Stimulated activated naive B cell treated with anti-CD40 and anti-IgM and Interleukin-4, amounts not matched to agents 10 μg/mL and 1 μg/mL and 100 μg/mL, for 72 hours (primary cell): ENCODE measurements around the gene HIGD1A.
A peak's percentile ranks its signal among the peaks of the same experiment; 100 is the strongest.

Experiments
- ATAC-seq, 2 donors: fragments of 150-1000 bp; cut with Tn5 transposase; replicated peaks; 2 replicates each; pipeline ENCODE4 v1.10.0; 2021; ENCODE audit warnings: moderate library complexity in 1 of 2
- DNase-seq: peaks from one replicate; pipeline ENCODE4 v3.0.0; 2021
- H3K27ac Mint-ChIP-seq: one replicate; pipeline ENCODE4 v1.8.0; 2022; ENCODE audit warnings: mild to moderate bottlenecking, mixed read lengths
- H3K27me3 Mint-ChIP-seq, 2 donors: one replicate each; pipeline ENCODE4 v1.8.0; 2022; ENCODE audit warnings: mixed read lengths in 2 of 2
- H3K36me3 Mint-ChIP-seq, 2 donors: one replicate each; pipeline ENCODE4 v1.8.0; 2022; ENCODE audit warnings: mixed read lengths in 2 of 2, mild to moderate bottlenecking in 1 of 2
- H3K4me1 Mint-ChIP-seq, 2 donors: one replicate each; pipeline ENCODE4 v1.8.0; 2022; ENCODE audit warnings: mixed read lengths in 2 of 2, mild to moderate bottlenecking in 1 of 2
- H3K4me3 Mint-ChIP-seq, 2 donors: one replicate each; pipeline ENCODE4 v1.8.0; 2022; ENCODE audit warnings: mild to moderate bottlenecking in 2 of 2, mixed read lengths in 2 of 2, moderate library complexity in 1 of 2
- H3K9me3 Mint-ChIP-seq, 2 donors: one replicate each; pipeline ENCODE4 v1.8.0; 2022; ENCODE audit warnings: mixed read lengths in 2 of 2, mild to moderate bottlenecking in 1 of 2

HIGD1A gene

DNA sequence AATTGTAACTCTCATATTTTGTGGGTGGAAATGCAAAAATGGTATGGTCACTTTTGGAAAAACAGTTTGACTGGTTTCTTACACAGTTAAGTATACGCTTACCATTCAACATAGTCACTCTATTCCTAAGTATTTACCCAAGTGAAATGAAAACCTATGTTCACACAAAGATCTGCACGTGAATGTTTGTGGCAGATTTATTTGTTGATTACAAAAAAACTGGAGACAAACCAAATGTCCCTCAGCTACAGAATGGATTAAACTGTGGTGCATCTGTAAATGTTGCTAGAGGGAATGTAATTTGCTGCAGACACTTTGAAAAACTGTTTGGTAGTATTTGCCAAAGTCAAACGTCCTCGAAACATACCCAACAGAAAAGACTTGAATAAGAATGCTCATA lies 34.3 kb upstream of the HIGD1A start:
- Mint-ChIP-seq H3K27ac (no peak overlapping the region), H3K9me3 (no peaks in the 10 kb centered on the region), H3K4me1 (peaks cover 4 to 16% of the 10 kb centered on the region in 2 donors), H3K36me3 (no peaks in the 10 kb centered on the region), H3K27me3 (peaks cover 5 to 6% of the 10 kb centered on the region in 2 donors), H3K4me3 (no peak overlapping the region)
- DNase-seq (no peak), ATAC-seq (no peak)

DNA sequence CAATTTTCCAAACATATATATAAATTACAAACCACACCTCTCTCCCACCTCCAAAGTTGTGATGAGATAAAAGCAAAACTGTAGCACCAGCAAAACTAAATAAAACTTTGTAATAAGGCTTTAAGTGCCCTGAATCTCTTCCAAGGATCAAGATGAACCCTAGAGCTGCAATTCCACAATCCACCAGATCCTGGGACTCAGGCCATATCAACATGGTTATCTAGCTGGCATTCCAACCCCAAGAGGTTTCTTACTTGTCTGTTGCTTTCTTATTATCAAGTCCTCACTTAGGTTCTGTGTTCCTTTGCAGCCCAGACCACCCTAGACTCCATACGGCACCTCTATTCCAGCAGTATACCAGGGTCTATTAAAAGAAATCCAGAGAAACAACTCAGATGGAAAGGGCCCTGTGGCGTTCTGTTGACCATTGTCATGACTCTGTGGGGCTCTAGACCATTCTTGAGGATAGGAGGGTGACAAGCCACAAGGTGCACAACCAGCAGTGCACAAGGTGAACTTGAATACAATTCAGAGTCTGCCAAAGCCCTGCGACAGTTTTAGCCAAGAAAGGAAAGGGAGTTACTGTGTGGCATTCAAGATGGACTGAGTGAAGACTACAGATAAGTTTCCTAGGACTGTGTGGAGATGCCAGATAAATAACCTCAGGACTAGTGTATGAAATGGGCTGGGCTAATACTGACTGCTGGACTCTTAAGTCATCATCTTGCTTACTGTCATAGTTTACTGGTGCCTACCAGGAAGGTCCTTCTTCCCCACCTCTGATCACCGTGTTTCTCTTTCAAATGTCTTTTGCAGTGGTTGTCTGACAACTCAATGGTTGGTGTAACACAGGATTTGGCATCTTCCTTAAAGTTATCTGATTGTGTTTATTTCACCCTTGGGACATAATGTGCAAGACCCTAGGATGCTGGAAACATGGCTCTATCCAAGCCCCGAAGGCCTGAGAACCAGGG lies 32.1 kb upstream of the HIGD1A start:
- no peaks in the 10 kb centered on the region for H3K36me3 Mint-ChIP-seq
- H3K9me3 Mint-ChIP-seq: no peaks in the 10 kb centered on the region
- H3K4me3 Mint-ChIP-seq: no peak overlapping the region
- no peak overlapping the region for H3K27ac Mint-ChIP-seq
- ATAC-seq (no peak), DNase-seq (no peak)
- H3K4me1 Mint-ChIP-seq: peaks cover 4 to 15% of the 10 kb centered on the region in 2 donors
- H3K27me3 Mint-ChIP-seq: peaks cover 5 to 6% of the 10 kb centered on the region in 2 donors

DNA sequence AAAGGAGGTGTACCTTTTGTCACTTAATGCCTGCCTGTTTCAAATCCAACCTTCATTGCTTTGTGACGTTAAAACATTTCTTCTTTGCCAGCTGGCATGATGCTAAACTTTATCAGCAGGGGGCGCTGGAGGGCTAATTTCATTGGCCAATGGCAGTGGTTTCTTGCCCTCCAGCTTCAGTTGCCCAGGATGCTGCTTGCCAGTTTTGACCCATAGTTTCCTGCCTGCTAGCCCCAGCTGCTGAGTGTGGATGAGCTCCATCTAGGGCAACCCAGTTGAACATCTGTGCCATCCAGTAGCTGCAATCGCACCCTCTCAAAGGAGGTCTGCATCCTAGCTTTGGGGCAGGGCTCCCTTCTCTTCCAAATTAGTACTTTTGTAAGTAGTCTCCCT lies 27.0 kb upstream of the HIGD1A start:
- Mint-ChIP-seq H3K9me3 (no peaks in the 10 kb centered on the region), H3K27ac (no peak overlapping the region), H3K27me3 (peaks cover 14 to 17% of the 10 kb centered on the region in 2 donors), H3K36me3 (no peaks in the 10 kb centered on the region), H3K4me3 (no peak overlapping the region), H3K4me1 (peaks cover 0 to 10% of the 10 kb centered on the region in 2 donors)
- peak; percentile 67 for DNase-seq
- ATAC-seq: peak; percentile 88 to 93

DNA sequence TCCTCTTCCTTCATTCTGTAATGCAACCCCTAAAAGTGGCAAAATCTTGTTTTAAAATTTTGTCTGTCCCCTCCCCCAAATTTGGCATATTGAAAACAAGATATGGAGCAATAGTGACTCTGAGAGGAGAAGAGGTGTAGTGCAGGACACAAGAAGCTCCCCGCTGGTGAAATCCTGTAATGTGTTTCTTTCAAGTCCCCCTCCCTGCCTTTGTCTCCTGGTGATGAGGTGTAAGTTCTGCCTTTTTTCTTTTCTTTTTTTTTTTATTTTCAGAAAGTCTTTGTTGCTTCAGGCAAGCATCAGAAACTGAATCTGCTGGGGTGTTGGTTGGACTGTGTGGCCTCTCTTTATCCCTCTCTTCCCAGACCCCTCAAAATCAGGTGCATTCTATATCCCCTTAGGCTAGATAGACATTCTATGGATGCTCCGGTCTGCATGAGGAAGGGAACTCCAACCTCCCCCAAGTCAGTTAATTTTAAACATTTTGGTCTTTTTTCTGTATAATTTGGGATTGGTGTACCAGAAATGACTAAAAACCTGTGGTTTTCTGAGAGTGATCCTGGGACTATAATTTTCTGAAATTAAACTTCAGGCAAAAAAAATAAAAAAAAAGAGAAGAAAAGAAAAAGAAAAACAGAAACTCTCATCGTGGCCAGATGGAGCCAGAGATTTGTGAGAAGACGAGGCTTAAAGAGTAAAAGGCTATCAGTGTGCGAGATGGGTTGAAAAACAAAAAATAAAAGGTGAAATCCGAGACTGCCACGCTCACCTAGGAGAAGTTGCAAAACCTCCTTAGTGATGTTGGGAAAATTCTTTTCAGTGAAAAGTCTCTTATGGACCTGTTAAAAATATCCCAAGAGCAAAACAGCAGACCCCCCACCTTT lies 26.4 kb upstream of the HIGD1A start:
- no peak for ATAC-seq
- Mint-ChIP-seq H3K9me3 (no peaks in the 10 kb centered on the region), H3K27ac (no peak overlapping the region)

DNA sequence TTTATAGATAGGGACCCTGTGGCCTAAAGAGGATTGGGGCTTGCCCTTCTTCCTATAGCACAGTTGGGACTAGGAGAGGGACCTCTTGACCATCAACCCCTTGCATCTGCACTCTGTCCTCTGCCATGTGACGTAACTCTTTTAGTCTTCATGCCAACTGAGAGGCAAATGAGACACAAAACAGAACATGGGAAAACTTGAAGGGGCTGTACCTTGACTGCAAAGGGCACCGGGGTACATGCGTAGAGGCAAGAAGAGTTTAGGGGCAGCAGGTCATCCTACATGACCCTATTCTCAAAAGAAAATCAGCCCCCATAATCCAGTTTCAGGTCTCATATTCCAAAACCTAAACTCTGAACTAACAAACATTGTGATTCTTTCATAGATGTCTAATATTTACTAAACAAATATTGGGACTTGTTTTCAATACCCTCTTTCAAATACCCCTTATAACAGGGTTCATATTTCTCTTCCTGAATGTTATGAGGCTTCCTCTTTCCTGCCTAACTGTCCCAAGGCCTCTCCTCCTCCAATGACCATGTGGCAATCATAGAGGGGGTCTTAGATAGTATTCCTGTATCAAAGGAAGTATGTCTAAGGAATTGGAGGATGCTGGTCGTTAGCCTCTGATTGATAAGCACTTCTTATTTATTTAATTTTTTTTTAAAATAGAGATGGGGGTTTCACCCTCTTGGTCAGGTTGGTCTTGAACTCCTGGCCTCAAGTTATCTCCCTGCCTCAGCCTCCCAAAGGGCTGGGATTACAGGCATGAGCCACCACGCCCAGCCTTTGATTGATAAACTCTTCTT lies 25.5 kb upstream of the HIGD1A start:
- peaks cover 8 to 21% of the 10 kb centered on the region in 2 donors for H3K27me3 Mint-ChIP-seq
- peaks cover 0 to 10% of the 10 kb centered on the region in 2 donors for H3K4me1 Mint-ChIP-seq
- ATAC-seq: no peak
- H3K27ac Mint-ChIP-seq: no peak overlapping the region
- H3K9me3 Mint-ChIP-seq: no peaks in the 10 kb centered on the region
- DNase-seq: no peak
- H3K4me3 Mint-ChIP-seq: no peak overlapping the region
- no peaks in the 10 kb centered on the region for H3K36me3 Mint-ChIP-seq

More for the DNA sequence above, 26.4 kb upstream of the HIGD1A start:
- Mint-ChIP-seq H3K4me3 (no peak overlapping the region), H3K4me1 (peaks cover 0 to 10% of the 10 kb centered on the region in 2 donors), H3K36me3 (no peaks in the 10 kb centered on the region), H3K27me3 (peaks cover 12 to 21% of the 10 kb centered on the region in 2 donors)
- DNase-seq: no peak

DNA sequence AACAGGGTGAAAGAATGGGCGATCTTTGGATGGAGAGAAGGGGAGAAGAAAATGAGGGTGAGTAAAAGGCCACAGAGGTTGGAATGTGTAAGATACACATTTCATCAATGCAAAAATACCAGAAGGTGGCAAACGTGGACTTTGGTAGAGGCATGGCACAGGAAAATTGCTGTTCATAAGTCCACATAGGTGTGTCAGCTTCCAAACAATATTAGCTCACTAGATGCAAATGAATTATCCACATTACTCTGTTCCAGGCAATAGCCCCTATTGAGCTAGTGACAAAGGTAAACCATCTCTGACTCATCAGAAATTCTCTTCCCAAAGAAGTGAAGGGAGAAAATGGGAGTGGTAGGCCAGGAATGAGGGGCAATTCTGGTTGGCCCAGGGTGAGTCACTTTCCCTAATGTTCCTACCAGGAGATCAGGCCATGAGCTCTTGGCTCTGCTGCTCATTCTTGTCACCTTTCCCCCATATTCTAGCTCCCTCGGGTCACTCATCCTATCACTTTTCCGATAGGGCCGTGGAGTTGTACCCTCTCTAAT lies 24.9 kb upstream of the HIGD1A start:
- Mint-ChIP-seq H3K4me3 (no peak overlapping the region), H3K9me3 (no peaks in the 10 kb centered on the region), H3K4me1 (peaks cover 0 to 10% of the 10 kb centered on the region in 2 donors), H3K36me3 (no peaks in the 10 kb centered on the region), H3K27ac (no peak overlapping the region), H3K27me3 (peaks cover 8 to 21% of the 10 kb centered on the region in 2 donors)
- DNase-seq (no peak), ATAC-seq (no peak)

DNA sequence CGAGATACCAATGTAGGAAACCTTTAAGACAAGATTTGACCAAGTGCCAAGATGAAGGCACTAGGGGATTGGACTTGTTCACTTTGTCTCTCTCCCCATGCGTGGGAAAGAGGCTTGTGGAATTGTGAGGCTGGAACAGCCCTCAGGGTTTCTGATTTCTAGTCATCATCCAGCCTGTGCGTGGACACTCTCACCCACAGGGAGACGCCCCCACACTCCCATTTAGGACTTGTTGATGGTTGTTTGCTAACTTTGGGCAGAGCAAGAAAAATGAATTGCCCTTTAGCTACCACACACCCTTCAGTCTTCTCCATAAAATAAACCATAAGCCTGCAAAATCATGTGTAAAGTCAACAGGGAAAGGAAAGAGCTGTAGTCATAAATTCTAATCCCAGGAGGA lies 23.4 kb upstream of the HIGD1A start:
- no peak overlapping the region for H3K27ac Mint-ChIP-seq
- no peaks in the 10 kb centered on the region for H3K36me3 Mint-ChIP-seq
- no peak for DNase-seq
- no peak overlapping the region for H3K4me3 Mint-ChIP-seq
- ATAC-seq: no peak
- peaks cover 12 to 26% of the 10 kb centered on the region in 2 donors for H3K27me3 Mint-ChIP-seq
- peaks cover 0 to 10% of the 10 kb centered on the region in 2 donors for H3K4me1 Mint-ChIP-seq
- no peaks in the 10 kb centered on the region for H3K9me3 Mint-ChIP-seq

DNA sequence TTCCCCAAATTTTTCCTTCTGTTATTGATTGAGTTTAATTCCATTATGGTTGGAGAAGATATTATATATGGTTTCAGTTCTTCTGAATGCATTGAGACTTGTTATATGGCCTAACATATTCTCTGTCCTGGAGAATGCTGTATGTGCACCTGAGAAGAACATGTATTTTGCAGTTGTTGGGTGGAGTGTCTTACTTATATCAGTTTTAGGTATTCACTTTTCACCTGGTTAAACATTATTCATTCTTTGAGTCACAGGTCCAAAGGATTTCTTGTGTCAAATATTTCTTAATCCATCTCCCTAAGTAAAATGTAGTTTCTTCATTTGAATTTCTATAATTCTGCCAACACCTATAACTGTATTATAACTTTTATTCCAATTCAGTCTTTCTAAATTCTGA lies 22.7 kb upstream of the HIGD1A start:
- ATAC-seq (no peak), DNase-seq (no peak)
- H3K4me3 Mint-ChIP-seq: no peak overlapping the region
- H3K9me3 Mint-ChIP-seq: no peaks in the 10 kb centered on the region
- no peaks in the 10 kb centered on the region for H3K36me3 Mint-ChIP-seq
- H3K27me3 Mint-ChIP-seq: peaks cover 12 to 27% of the 10 kb centered on the region in 2 donors
- peaks cover 0 to 10% of the 10 kb centered on the region in 2 donors for H3K4me1 Mint-ChIP-seq
- no peak overlapping the region for H3K27ac Mint-ChIP-seq

DNA sequence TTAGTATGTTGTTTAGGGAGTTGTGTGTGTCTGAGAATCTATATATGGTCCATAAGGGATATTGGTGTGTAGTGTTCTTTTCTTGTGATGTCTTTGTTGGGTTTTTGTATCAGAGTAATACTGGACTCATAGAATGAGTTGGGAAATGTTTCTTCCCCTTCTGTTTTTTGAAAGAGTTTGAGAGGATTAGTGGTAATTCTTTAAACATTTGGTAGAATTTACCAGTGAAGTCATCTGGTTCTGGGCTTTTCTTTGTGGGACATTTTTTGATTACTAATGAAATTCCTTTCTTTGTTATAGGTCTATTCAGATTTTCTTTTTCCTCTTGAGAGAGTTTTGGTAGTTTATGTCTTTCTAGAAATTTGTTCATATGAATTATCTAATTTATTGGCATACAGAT lies 21.9 kb upstream of the HIGD1A start:
- Mint-ChIP-seq H3K27me3 (peaks cover 12 to 27% of the 10 kb centered on the region in 2 donors), H3K4me1 (peaks cover 0 to 4% of the 10 kb centered on the region in 2 donors), H3K9me3 (no peaks in the 10 kb centered on the region), H3K36me3 (no peaks in the 10 kb centered on the region), H3K4me3 (no peak overlapping the region), H3K27ac (no peak overlapping the region)
- DNase-seq (no peak), ATAC-seq (no peak)

DNA sequence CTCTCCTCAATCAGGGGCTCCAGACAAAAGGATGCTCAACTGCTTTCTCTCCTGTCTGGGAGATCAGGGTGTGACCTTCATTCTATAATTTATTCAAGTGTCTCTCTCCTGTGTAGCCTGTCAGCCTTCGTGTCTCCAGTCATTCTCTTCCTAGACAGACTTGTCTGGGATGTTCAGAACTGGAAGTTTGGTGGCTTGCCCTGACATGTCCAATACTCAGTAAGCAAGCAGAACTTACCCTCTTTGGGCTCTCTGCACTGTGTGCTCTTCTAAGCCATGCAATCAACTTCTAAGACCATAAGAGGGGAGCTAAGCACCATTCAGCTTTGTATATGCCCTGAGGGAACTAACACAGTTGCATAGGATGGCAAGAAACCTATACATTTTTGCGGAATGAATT lies 19.1 kb upstream of the HIGD1A start:
- peaks cover 4 to 20% of the 10 kb centered on the region in 2 donors for H3K27me3 Mint-ChIP-seq
- ATAC-seq (no peak), DNase-seq (no peak)
- H3K4me1 Mint-ChIP-seq: no peaks in the 10 kb centered on the region
- no peaks in the 10 kb centered on the region for H3K36me3 Mint-ChIP-seq
- no peaks in the 10 kb centered on the region for H3K9me3 Mint-ChIP-seq
- no peak overlapping the region for H3K27ac Mint-ChIP-seq
- no peak overlapping the region for H3K4me3 Mint-ChIP-seq

DNA sequence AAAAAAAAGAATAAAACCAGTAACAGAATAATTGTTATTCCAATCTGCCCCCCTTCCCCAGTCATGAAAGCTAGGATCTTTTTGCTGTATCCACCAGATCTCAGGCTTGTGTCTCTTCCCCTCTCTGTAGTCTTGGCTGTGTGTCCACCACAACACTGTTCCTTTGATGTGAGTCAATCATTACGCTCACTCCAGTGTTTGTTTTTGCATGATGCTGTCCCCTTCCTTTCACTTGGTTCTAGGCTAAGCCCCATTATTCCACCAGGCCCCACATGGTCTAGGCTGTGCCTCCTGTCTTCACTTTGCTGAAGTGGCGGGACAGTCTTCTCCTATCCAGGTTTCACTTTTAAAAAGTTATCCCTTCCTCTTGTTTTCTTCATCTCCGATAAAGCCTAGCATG lies 18.5 kb upstream of the HIGD1A start:
- no peak for DNase-seq
- Mint-ChIP-seq H3K4me1 (no peaks in the 10 kb centered on the region), H3K27me3 (peaks cover 4 to 18% of the 10 kb centered on the region in 2 donors), H3K27ac (no peak overlapping the region), H3K36me3 (no peaks in the 10 kb centered on the region), H3K4me3 (no peak overlapping the region), H3K9me3 (no peaks in the 10 kb centered on the region)
- ATAC-seq: no peak

DNA sequence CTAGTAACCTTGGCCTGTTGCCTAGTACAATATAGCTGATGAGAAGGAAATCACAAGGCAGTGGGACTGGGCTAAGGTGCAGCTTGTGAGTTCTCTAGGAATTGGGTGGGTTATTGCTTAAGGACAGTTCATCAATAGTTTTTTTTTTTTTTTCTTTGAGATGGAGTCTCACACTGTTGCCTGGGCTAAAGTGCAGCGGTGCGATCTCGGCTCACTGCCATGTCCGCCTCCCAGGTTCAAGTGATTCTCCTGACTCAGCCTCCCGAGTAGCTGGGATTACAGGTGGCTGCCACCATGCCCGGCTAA lies 16.4 kb upstream of the HIGD1A start:
- Mint-ChIP-seq H3K36me3 (no peaks in the 10 kb centered on the region), H3K4me1 (no peaks in the 10 kb centered on the region), H3K27ac (no peak overlapping the region), H3K9me3 (no peaks in the 10 kb centered on the region), H3K4me3 (no peak overlapping the region), H3K27me3 (peaks cover 4 to 10% of the 10 kb centered on the region in 2 donors)
- DNase-seq: no peak
- no peak for ATAC-seq

DNA sequence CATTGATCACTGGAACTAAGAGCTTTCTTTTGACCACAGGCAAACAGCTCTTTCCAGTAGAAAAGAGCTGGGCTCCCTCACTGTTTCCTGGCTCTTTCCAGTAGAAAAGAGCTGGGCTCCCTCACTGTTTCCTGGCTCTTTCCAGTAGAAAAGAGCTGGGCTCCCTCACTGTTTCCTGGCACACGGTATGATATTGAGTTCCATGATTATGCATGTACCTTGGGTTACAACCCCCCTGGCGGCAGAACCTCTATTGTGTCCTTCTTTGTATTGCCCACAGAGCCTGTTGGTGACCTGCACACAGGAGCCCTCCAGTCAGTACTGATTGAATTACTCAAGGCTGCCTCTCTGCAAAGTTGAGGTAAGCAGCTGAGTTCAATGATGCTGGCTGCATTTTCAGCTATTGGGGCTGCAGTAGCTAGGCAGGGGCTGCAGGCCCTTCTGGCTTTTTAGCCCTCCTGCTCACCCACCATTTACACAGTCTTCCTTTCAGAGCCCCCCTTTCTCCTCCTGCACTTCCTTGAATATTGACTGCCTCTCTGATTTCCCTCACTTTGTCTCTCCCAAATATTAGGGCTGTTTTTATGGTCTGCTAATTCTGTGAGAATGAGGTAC lies 15.2 kb upstream of the HIGD1A start:
- H3K36me3 Mint-ChIP-seq: no peaks in the 10 kb centered on the region
- no peak overlapping the region for H3K4me3 Mint-ChIP-seq
- peaks cover 4 to 7% of the 10 kb centered on the region in 2 donors for H3K27me3 Mint-ChIP-seq
- DNase-seq (no peak), ATAC-seq (no peak)
- H3K27ac Mint-ChIP-seq: no peak overlapping the region
- no peaks in the 10 kb centered on the region for H3K9me3 Mint-ChIP-seq
- no peaks in the 10 kb centered on the region for H3K4me1 Mint-ChIP-seq
